ENCODE measurements around the gene PTCHD1. TPM values are rescaled to one million over a fixed set of nuclear protein-coding genes. Genes with fewer than 3 reads are reported as not detected.

PTCHD1 gene
- total and polyA plus RNA-seq, 5 experiments from 2014 or later: not detected

DNA sequence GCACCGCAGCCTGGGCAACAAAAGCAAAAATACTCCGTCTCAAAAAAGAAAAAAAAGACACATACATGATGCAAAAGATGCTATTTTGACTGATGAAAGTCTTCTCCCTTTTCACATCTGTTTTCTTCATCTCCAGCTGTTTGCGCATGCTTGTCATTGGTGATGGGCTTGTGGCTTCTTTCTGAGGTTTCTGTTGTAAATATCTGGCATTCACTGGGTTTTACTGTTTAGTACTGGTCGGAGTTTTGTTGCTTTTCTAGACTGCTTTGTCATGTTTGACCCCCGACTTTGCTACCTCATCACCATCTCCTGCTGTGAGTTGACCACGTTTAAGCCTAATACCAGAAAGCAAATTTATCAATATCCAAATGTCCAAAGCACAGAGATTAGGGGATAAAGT is 34.4 kb downstream of the PTCHD1 start:
- ATAC-seq (no peak), DNase-seq (no peak)
- POLR2A ChIA-PET: no interaction called here
- H3K27me3 Mint-ChIP-seq: peaks cover 0 to 14% (median 2%) of the 10 kb centered on the region in 5 donors
- H3K36me3 Mint-ChIP-seq: no peaks in the 10 kb centered on the region
- no peak overlapping the region for H3K4me3 Mint-ChIP-seq
- peaks cover 0 to 9% (median 0%) of the 10 kb centered on the region in 9 donors for H3K9me3 Mint-ChIP-seq
- H3K27ac Mint-ChIP-seq: no peak overlapping the region
- no peaks in the 10 kb centered on the region for H3K4me1 Mint-ChIP-seq

DNA sequence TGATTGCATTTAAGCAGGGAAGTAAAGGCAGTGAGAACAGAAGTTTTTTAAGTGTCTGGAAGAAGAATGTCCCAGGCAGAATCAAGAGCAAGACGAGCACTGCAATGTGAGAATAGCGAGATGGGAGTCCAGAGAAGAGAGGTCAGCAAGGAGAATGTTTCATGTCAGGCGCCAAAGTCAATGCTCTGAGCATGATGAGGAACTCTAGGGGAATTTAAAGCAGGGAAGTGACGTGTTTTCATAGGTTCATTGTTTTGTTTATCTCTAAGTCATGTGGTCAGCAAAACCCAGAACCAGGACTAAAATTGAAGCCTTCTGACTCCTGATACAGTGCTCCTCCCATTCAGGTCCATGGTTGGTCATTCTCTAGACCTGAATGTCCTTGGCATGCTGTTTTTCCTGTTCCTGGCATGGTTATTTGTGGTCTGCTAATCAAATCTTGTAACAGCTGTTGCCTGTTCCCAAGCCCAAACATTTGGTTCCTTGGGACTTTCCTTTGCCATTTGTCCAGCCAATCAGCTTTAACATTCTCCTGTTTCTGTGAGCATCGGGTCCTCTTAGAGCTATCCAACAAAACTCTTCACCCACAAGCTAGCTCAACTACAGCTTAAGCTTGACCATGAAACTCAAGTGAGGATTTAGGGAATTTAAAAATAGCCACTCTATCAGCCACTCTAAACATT is 37.7 kb downstream of the PTCHD1 start:
- Mint-ChIP-seq H3K36me3 (no peaks in the 10 kb centered on the region), H3K4me1 (no peaks in the 10 kb centered on the region), H3K9me3 (no peaks in the 10 kb centered on the region), H3K27me3 (peaks cover 0 to 3% (median 2%) of the 10 kb centered on the region in 5 donors), H3K4me3 (no peak overlapping the region), H3K27ac (no peak overlapping the region)
- POLR2A ChIA-PET: no interaction called here
- DNase-seq (no peak), ATAC-seq (no peak)

GRCh38 chrX:23373129-23373804 is 38.6 kb downstream of the PTCHD1 start:
- H3K27ac Mint-ChIP-seq: no peak overlapping the region
- H3K4me1 Mint-ChIP-seq: no peaks in the 10 kb centered on the region
- no peak for ATAC-seq
- H3K27me3 Mint-ChIP-seq: peaks cover 0 to 3% (median 2%) of the 10 kb centered on the region in 5 donors
- no peaks in the 10 kb centered on the region for H3K9me3 Mint-ChIP-seq
- H3K36me3 Mint-ChIP-seq: no peaks in the 10 kb centered on the region
- POLR2A ChIA-PET: no interaction called here
- H3K4me3 Mint-ChIP-seq: no peak overlapping the region
- no peak for DNase-seq

- Mint-ChIP-seq H3K9me3 (no peaks in the 10 kb centered on the region), H3K27ac (no peak overlapping the region), H3K4me3 (no peak overlapping the region), H3K36me3 (no peaks in the 10 kb centered on the region), H3K4me1 (no peaks in the 10 kb centered on the region), H3K27me3 (peaks cover 0 to 3% (median 0%) of the 10 kb centered on the region in 5 donors)
- ATAC-seq (no peak), DNase-seq (no peak)
- POLR2A ChIA-PET: no interaction called here
These were observed 39.6 kb downstream of the PTCHD1 start for GRCh38 chrX:23374291-23374690.

DNA sequence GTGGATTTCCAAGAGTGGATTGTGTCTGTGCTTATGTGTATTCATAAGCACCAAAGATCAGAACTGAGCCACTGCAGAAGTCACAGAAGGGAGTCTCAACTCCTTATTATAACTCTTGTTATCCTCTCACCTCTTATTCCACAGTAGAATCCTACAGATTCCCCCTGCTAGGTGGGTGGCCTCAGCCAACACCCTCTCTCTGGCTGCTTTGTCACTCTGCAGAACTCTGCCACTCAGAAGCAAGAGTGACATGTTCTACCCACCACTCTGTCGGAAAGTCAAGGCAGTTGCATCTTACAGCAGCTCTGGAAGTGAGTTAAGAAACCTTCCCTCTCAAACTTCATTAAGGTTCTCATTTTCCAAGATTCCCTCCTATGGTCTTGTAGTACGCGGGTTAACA is 41.9 kb downstream of the PTCHD1 start:
- no peaks in the 10 kb centered on the region for H3K9me3 Mint-ChIP-seq
- peaks cover 2 to 10% (median 3%) of the 10 kb centered on the region in 5 donors for H3K27me3 Mint-ChIP-seq
- H3K4me3 Mint-ChIP-seq: no peak overlapping the region
- H3K4me1 Mint-ChIP-seq: peaks cover 0 to 5% (median 1%) of the 10 kb centered on the region in 4 donors
- H3K27ac Mint-ChIP-seq: no peak overlapping the region
- ATAC-seq (no peak), DNase-seq (no peak)
- POLR2A ChIA-PET: no interaction called here
- H3K36me3 Mint-ChIP-seq: no peaks in the 10 kb centered on the region

DNA sequence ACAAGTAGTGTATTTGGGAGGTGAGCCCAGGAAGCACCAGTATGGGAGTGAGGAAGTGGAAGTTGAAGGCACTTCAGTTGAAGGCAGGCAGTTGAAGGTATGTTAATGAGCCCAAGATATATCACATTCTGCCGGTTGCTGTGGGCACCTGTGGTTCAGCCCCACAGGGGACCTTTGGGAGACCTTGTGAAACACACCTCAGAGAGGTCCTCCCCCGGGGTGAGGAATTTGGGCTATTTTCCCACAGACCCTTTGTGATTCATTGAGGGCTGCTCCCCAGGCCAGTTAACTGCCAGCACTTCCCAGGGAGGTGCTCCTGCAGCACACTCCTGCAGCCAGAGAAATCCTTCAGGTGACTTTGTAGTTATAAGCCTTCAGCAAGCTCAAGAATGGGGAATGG is 45.9 kb downstream of the PTCHD1 start:
- H3K36me3 Mint-ChIP-seq: no peaks in the 10 kb centered on the region
- peaks cover 0 to 10% (median 5%) of the 10 kb centered on the region in 4 donors for H3K4me1 Mint-ChIP-seq
- no peak overlapping the region for H3K27ac Mint-ChIP-seq
- ATAC-seq: no peak
- POLR2A ChIA-PET: no interaction called here
- peaks cover 3 to 7% (median 7%) of the 10 kb centered on the region in 5 donors for H3K27me3 Mint-ChIP-seq
- H3K4me3 Mint-ChIP-seq: peak overlapping the region in 2 of 10 donors; percentile 6 to 50
- DNase-seq: no peak
- no peaks in the 10 kb centered on the region for H3K9me3 Mint-ChIP-seq

DNA sequence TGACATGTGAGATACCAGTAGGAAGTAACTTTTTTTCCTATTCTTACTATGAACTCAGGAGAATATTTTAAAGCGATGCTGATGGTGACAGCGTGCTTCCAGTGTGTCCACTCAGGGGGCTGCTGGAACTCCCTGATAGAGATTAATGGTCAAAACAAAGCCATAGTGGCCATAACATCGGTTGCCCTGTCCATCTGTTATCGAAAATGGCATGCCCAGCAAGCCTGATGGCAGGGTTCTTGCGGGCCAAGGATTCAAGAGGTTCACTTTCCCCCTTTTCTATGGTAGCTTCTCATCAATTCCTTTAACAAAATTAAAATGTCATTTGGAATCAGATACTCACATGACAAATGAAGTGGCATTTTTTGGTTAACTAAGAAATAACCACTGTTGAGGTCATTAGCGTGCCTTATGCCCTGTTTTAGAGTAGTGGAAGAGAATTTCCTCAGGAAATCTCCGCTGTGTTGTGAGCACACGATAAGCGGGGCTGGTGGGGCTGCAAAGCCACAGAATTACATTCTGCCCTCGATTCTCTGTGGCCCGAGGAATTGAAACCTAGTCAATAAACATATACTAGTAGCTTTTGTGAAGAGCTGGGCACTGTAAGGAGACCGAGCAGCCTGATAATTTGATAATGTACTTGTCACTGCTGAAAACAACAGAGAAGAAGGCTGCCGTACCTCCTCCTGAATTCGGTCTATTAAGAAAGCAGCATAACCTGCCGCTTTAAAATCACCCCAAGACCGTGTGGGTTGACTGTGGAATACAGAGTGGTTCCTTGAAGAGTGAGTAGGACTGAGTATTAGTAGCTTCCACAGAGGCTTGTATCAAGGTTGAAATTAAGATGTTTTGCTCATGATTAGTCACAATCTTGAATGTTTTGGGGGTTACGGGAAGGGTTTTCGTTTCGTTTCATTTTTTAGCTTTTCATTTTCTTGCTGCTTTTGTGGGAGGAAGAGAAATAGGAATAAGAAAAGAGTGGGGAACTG is 46.7 kb downstream of the PTCHD1 start:
- POLR2A ChIA-PET: no interaction called here
- Mint-ChIP-seq H3K4me1 (peaks cover 0 to 10% (median 5%) of the 10 kb centered on the region in 4 donors), H3K4me3 (peak overlapping the region in 8 of 10 donors; percentile 33 to 69 (median 47)), H3K36me3 (no peaks in the 10 kb centered on the region), H3K27ac (no peak overlapping the region), H3K9me3 (no peaks in the 10 kb centered on the region), H3K27me3 (peaks cover 3 to 7% (median 7%) of the 10 kb centered on the region in 5 donors)
- ATAC-seq (no peak), DNase-seq (no peak)

DNA sequence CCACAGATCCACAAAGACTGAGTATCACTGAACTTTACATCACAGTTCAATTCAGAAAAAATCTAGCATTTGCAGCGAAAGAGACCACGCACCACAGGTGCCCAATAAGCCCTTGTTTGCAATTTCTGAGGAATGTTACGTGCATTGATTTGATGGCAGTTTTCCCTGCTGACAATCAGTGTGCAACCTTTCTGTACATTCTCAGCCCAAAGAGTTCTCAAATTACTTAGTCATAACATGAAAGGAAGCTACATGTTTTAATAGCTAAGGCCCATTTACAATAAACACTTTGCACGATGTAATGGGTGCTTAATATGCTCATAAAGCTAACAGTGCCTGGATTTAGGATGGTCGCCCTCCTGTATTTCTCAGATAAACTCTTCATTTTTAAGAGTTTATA is 47.9 kb downstream of the PTCHD1 start:
- DNase-seq (no peak), ATAC-seq (no peak)
- Mint-ChIP-seq H3K4me1 (peaks cover 0 to 10% (median 5%) of the 10 kb centered on the region in 4 donors), H3K27me3 (peaks cover 0 to 7% (median 7%) of the 10 kb centered on the region in 5 donors), H3K4me3 (no peak overlapping the region), H3K27ac (no peak overlapping the region), H3K36me3 (no peaks in the 10 kb centered on the region), H3K9me3 (no peaks in the 10 kb centered on the region)
- POLR2A ChIA-PET: no interaction called here

- ATAC-seq (no peak), DNase-seq (no peak)
- H3K27me3 Mint-ChIP-seq: peaks cover 0 to 7% (median 7%) of the 10 kb centered on the region in 5 donors
- H3K4me1 Mint-ChIP-seq: peaks cover 0 to 10% (median 5%) of the 10 kb centered on the region in 4 donors
- no peaks in the 10 kb centered on the region for H3K36me3 Mint-ChIP-seq
- H3K9me3 Mint-ChIP-seq: no peaks in the 10 kb centered on the region
- H3K27ac Mint-ChIP-seq: no peak overlapping the region
- POLR2A ChIA-PET: no interaction called here
- H3K4me3 Mint-ChIP-seq: no peak overlapping the region
These were observed 48.8 kb downstream of the PTCHD1 start for GRCh38 chrX:23383411-23383810.

DNA sequence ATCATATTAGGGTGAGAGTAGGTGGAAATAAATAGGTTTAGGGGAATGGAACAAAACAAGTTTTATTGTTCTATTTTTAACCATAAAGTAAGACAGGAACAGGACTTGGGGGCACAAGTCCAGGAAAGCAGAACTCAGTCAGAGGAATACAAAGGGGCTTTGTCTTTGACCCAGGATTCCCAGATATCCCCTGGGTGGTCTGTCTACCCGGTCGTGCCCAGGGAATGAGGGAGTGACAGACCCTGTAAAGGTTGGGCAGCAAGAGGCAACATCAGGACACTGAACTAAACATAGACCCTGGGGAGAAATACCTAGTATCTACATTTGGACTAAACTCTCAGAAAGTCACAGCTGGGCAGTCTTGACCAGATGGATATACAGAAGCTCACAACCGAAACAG is 50.6 kb downstream of the PTCHD1 start:
- H3K9me3 Mint-ChIP-seq: no peaks in the 10 kb centered on the region
- no peak overlapping the region for H3K27ac Mint-ChIP-seq
- peaks cover 0 to 7% (median 2%) of the 10 kb centered on the region in 5 donors for H3K27me3 Mint-ChIP-seq
- no peak for ATAC-seq
- peaks cover 0 to 10% (median 5%) of the 10 kb centered on the region in 4 donors for H3K4me1 Mint-ChIP-seq
- DNase-seq: no peak
- no peaks in the 10 kb centered on the region for H3K36me3 Mint-ChIP-seq
- H3K4me3 Mint-ChIP-seq: no peak overlapping the region
- POLR2A ChIA-PET: no interaction called here

- POLR2A ChIA-PET: no interaction called here
- H3K4me1 Mint-ChIP-seq: peaks cover 0 to 8% (median 5%) of the 10 kb centered on the region in 4 donors
- no peaks in the 10 kb centered on the region for H3K9me3 Mint-ChIP-seq
- H3K27ac Mint-ChIP-seq: no peak overlapping the region
- no peaks in the 10 kb centered on the region for H3K36me3 Mint-ChIP-seq
- no peak overlapping the region for H3K4me3 Mint-ChIP-seq
- H3K27me3 Mint-ChIP-seq: peaks cover 0 to 7% (median 0%) of the 10 kb centered on the region in 5 donors
- DNase-seq (no peak), ATAC-seq (no peak)
These were observed 51.6 kb downstream of the PTCHD1 start for GRCh38 chrX:23386260-23386659.

- Mint-ChIP-seq H3K36me3 (no peaks in the 10 kb centered on the region), H3K27me3 (peaks cover 0 to 3% (median 0%) of the 10 kb centered on the region in 5 donors), H3K27ac (no peak overlapping the region), H3K4me3 (no peak overlapping the region), H3K9me3 (no peaks in the 10 kb centered on the region), H3K4me1 (peaks cover 0 to 3% (median 2%) of the 10 kb centered on the region in 4 donors)
- no peak for ATAC-seq
- DNase-seq: no peak
- POLR2A ChIA-PET: no interaction called here
These were observed 52.1 kb downstream of the PTCHD1 start for GRCh38 chrX:23386726-23387125.
